HepG2 (cell line): ENCODE measurements around the gene YY1. TPM values are rescaled to one million over a fixed set of nuclear protein-coding genes. Genes with fewer than 3 reads are reported as not detected.
A peak's percentile ranks its signal among the peaks of the same experiment; 100 is the strongest.

ENCODE experiments used
- CREM ChIP-seq, 2 experiments: sonication (generic) in 1 of 2; formaldehyde crosslinking in 1 of 2; IDR thresholded peaks; 2 replicates each; pipeline versions ENCODE4 v1.4.0 to v1.6.1; 2016 to 2020; ENCODE audit warnings: antibody characterized with exemption in 1 of 2, mild to moderate bottlenecking in 1 of 2, missing genetic modification reagents in 1 of 2
- FOXA3 ChIP-seq: IDR thresholded peaks from 2 replicates; pipeline ENCODE4 v1.6.1; 2016; ENCODE audit warnings: missing genetic modification reagents, missing compliant biosample characterization
- FOXK2 ChIP-seq: fragments of 450-650 bp; IDR thresholded peaks from 2 replicates; pipeline ENCODE4 v1.6.1; 2016
- GABPA ChIP-seq, 2 experiments: IDR thresholded peaks; 2 replicates each; pipeline ENCODE4 v1.6.1; 2011 to 2016; ENCODE audit warnings: low read depth in 2 of 2, low read length in 1 of 2, missing biosample characterization in 1 of 2, missing genetic modification characterization in 1 of 2
- MED1 ChIP-seq: sonication (generic); formaldehyde crosslinking; IDR thresholded peaks from 2 replicates; pipeline ENCODE4 v1.4.0; 2020; ENCODE audit warnings: missing genetic modification reagents
- NCOA2 ChIP-seq: sonication (generic); formaldehyde crosslinking; IDR thresholded peaks from 2 replicates; pipeline ENCODE4 v1.8.0; 2022; ENCODE audit warnings: inconsistent platforms
- NFE2L2 ChIP-seq: fragments of 150-350 bp; IDR thresholded peaks from 2 replicates; pipeline ENCODE4 v1.6.1; 2014; ENCODE audit warnings: low read length
- POLR2AphosphoS5 ChIP-seq: IDR thresholded peaks from 2 replicates; pipeline ENCODE4 v1.6.1; 2012; ENCODE audit warnings: low read depth, low read length
- PTBP1 ChIP-seq: fragments of 200-400 bp; formaldehyde crosslinking; IDR thresholded peaks from 2 replicates; pipeline ENCODE4 v1.6.1; 2018; ENCODE audit warnings: low read length, low read depth; ENCODE audit not compliant: poor library complexity, severe bottlenecking
- RAD51 ChIP-seq: fragments of 450-650 bp; IDR thresholded peaks from 2 replicates; pipeline ENCODE4 v1.6.1; 2016; ENCODE audit warnings: borderline replicate concordance
- REXO4 ChIP-seq: sonication (generic); formaldehyde crosslinking; IDR thresholded peaks from 2 replicates; pipeline ENCODE4 v1.8.0; 2022; ENCODE audit warnings: missing genetic modification reagents, mild to moderate bottlenecking, borderline replicate concordance
- SAP130 ChIP-seq: IDR thresholded peaks from 2 replicates; pipeline ENCODE4 v1.6.1; 2016; ENCODE audit warnings: low read depth
- SNAI1 ChIP-seq: sonication (generic); formaldehyde crosslinking; IDR thresholded peaks from 2 replicates; pipeline ENCODE4 v1.5.0; 2020; ENCODE audit warnings: mild to moderate bottlenecking, missing genetic modification reagents, borderline replicate concordance
- TBL1XR1 ChIP-seq: fragments of 150-350 bp; IDR thresholded peaks from 2 replicates; pipeline ENCODE4 v1.6.1; 2014; ENCODE audit warnings: borderline replicate concordance, low read length; ENCODE audit not compliant: partially characterized antibody
- TCF7L2 ChIP-seq: IDR thresholded peaks from 2 replicates; pipeline ENCODE4 v1.6.1; 2011; ENCODE audit warnings: mild to moderate bottlenecking, low read depth, low read length, moderate library complexity
- ZBTB3 ChIP-seq: sonication (generic); formaldehyde crosslinking; IDR thresholded peaks from 2 replicates; pipeline ENCODE4 v1.4.0; 2020; ENCODE audit warnings: low read depth, mild to moderate bottlenecking, moderate library complexity, missing genetic modification reagents, borderline replicate concordance
- ZEB1 ChIP-seq: IDR thresholded peaks from 2 replicates; pipeline ENCODE4 v1.6.1; 2012; ENCODE audit warnings: mild to moderate bottlenecking, low read depth, inconsistent platforms; ENCODE audit not compliant: insufficient replicate concordance
- ZNF317 ChIP-seq: sonication (generic); formaldehyde crosslinking; IDR thresholded peaks from 2 replicates; pipeline ENCODE4 v1.5.0; 2020; ENCODE audit warnings: mild to moderate bottlenecking, missing genetic modification reagents
- ZNF530 ChIP-seq: sonication (generic); formaldehyde crosslinking; IDR thresholded peaks from 2 replicates; pipeline ENCODE4 v1.5.0; 2020; ENCODE audit warnings: low read depth, mild to moderate bottlenecking, missing genetic modification reagents
- ZNF549 ChIP-seq: sonication (generic); formaldehyde crosslinking; IDR thresholded peaks from 2 replicates; pipeline ENCODE4 v1.5.0; 2020; ENCODE audit warnings: missing genetic modification reagents
- ZNF577 ChIP-seq: sonication (generic); formaldehyde crosslinking; IDR thresholded peaks from 2 replicates; pipeline ENCODE4 v1.4.0; 2020; ENCODE audit warnings: mild to moderate bottlenecking, low read depth, missing genetic modification reagents, borderline replicate concordance
- ZNF724P ChIP-seq: sonication (generic); formaldehyde crosslinking; IDR thresholded peaks from 2 replicates; pipeline ENCODE4 v1.8.0; 2022; ENCODE audit warnings: missing genetic modification reagents, borderline replicate concordance
- ZNF790 ChIP-seq: sonication (generic); formaldehyde crosslinking; IDR thresholded peaks from 2 replicates; pipeline ENCODE4 v1.8.0; 2022; ENCODE audit warnings: missing genetic modification reagents, mild to moderate bottlenecking, borderline replicate concordance
- polyA plus RNA-seq, 8 experiments: library from polyadenylated mRNA; depleted of rRNA in 3 of 8; stranded (reverse) in 7 of 8; unstranded in 1 of 8; fragments of >200 nt; fragmentation: Illumina TruSeq in 4 of 8; extraction: Trizol in 4 of 8; gene quantifications; 2 replicates each; pipeline versions ENCODE4 v1.2.1 to v1.2.3, GENCODE V29; 2011 to 2016; ENCODE audit warnings: low read depth in 4 of 8, missing spikeins in 1 of 8, mixed read lengths in 1 of 8; ENCODE audit not compliant: insufficient read depth in 1 of 8
- total RNA-seq, 5 experiments: library from RNA; depleted of rRNA; stranded (reverse); fragments of >200 nt; fragmentation: Illumina TruSeq; extraction: Trizol; gene quantifications; 2 replicates each; pipeline ENCODE4 v1.2.3, GENCODE V29; 2016; ENCODE audit warnings: low read depth in 1 of 5
- TF ChIP-seq, protein P1 (sequence below): sonication (generic); formaldehyde crosslinking; IDR thresholded peaks from 2 replicates; pipeline ENCODE4 v1.8.0; 2022; ENCODE audit warnings: missing genetic modification reagents, mild to moderate bottlenecking, inconsistent platforms, borderline replicate concordance
- TF ChIP-seq, protein P2 (sequence below): sonication (generic); formaldehyde crosslinking; IDR thresholded peaks from 2 replicates; pipeline ENCODE4 v1.5.1; 2020; ENCODE audit warnings: mild to moderate bottlenecking, missing genetic modification reagents, borderline replicate concordance
- TF ChIP-seq, protein P3 (sequence below), 2 experiments: sonication (generic) in 1 of 2; formaldehyde crosslinking in 1 of 2; IDR thresholded peaks; 2 replicates each; pipeline versions ENCODE4 v1.4.0 to v1.6.1; 2018 to 2020; ENCODE audit warnings: missing genetic modification reagents in 2 of 2, borderline replicate concordance in 1 of 2, low read depth in 1 of 2, mild to moderate bottlenecking in 1 of 2, missing biosample characterization in 1 of 2

Gene YY1
- total and polyA plus RNA-seq, 2 of the 13 experiments (the other 11 are each of a cell fraction or from before 2014, with no cell fraction given): 29.4 to 68.1 TPM

DNA sequence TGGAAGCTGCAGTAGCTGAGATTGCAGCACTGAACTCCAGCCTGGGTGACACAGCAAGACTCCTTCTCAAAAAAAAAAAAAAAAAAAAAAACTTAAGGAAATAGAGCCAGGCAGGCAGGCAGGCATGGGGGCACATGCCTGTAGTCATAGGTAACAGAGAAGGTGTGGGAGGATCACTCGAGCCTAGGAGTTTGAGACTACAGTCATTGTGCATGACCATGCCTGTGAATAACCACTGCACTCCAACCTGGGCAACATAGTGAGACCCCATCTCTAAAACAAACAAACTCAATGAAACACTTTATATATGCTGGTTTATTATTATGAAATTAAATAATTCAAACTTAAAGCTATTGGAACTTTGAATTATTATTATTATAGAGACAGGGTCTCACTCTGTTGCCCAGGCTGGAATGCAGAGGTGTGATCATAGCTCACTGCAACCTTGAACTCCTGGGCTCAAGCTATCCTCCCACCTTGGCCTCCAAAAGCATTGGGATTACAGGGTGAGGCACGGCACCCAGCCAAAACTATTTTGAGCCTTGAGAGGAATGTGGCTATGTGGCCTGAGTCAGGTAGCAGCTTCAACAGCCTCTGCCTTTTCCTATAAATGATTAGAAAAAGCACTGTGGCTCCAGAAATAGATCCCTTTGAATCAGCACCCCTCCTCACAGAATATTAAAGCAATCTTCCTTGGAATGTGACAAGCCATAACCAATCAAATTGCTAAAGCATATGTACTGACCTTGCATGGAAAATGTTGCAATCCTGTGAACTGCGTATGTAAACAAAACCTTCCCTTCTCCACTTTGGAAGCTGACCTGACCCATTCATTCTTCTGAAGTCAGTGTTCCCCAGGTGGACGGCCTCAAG, 34.7 kb upstream of the YY1 start (continued):
- no peak for TF ChIP-seq TBL1XR1
- no peak for TF ChIP-seq NFE2L2
- TF ChIP-seq NCOA2 (CRISPR knock-in tag): peak; percentile 81
- no peak for TF ChIP-seq GABPA (IDR thresholded peaks at IDR 0.05; ENCODE audit: low read depth, low read length)
- 0 out of 2 replicates have a peak, but pooled peaks have one; percentile 21 for TF ChIP-seq GABPA (CRISPR knock-in tag; IDR thresholded peaks at IDR 0.05; ENCODE audit: low read depth)
- no peak for TF ChIP-seq SNAI1 (CRISPR knock-in tag)
- no peak for TF ChIP-seq POLR2AphosphoS5
- TF ChIP-seq ZNF317 (CRISPR knock-in tag): 0 out of 2 replicates have a peak, but pooled peaks have one; percentile 59
- no peak for TF ChIP-seq ZBTB3 (CRISPR knock-in tag)
- no peak for TF ChIP-seq REXO4 (CRISPR knock-in tag)
- TF ChIP-seq ZNF577 (CRISPR knock-in tag): no peak
- TF ChIP-seq FOXA3 (CRISPR knock-in tag): peak; percentile 97
- peak; percentile 92 for TF ChIP-seq SAP130 (CRISPR knock-in tag)
- TF ChIP-seq ZNF549: no peak
- peak; percentile 65 for TF ChIP-seq CREM (IDR thresholded peaks at IDR 0.05)
- no peak for TF ChIP-seq CREM (CRISPR knock-in tag; IDR thresholded peaks at IDR 0.05)
- no peak for TF ChIP-seq ZNF790
- TF ChIP-seq ZNF724P (CRISPR knock-in tag): no peak
- TF ChIP-seq, protein P1, sequence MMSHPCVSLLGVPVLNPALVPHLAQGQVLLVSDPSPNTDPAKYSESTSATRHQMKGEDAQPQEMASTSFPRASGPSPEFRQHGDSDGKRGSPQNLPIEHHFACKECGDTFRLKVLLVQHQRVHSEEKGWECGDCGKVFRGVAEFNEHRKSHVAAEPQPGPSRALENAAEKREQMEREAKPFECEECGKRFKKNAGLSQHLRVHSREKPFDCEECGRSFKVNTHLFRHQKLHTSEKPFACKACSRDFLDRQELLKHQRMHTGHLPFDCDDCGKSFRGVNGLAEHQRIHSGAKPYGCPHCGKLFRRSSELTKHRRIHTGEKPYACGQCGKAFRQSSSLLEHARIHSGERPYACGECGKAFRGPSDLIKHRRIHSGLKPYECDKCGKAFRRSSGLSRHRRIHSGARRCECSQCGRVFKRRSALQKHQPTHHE: peak; percentile 59; the same call in 1 of the 2 replicates
- TF ChIP-seq ZEB1: no peak
- TF ChIP-seq MED1 (CRISPR knock-in tag): peak; percentile 83
- TF ChIP-seq ZNF530 (CRISPR knock-in tag): no peak
- TF ChIP-seq TCF7L2: no peak
- no peak for TF ChIP-seq FOXK2
- no peak for TF ChIP-seq RAD51
- TF ChIP-seq, protein P2, sequence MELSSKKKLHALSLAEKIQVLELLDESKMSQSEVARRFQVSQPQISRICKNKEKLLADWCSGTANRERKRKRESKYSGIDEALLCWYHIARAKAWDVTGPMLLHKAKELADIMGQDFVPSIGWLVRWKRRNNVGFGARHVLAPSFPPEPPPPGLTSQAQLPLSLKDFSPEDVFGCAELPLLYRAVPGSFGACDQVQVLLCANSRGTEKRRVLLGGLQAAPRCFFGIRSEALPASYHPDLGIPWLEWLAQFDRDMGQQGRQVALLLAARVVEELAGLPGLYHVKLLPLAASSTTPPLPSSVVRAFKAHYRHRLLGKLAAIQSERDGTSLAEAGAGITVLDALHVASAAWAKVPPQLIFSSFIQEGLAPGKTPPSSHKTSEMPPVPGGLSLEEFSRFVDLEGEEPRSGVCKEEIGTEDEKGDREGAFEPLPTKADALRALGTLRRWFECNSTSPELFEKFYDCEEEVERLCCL (CRISPR knock-in tag): no peak
- TF ChIP-seq, protein P3, sequence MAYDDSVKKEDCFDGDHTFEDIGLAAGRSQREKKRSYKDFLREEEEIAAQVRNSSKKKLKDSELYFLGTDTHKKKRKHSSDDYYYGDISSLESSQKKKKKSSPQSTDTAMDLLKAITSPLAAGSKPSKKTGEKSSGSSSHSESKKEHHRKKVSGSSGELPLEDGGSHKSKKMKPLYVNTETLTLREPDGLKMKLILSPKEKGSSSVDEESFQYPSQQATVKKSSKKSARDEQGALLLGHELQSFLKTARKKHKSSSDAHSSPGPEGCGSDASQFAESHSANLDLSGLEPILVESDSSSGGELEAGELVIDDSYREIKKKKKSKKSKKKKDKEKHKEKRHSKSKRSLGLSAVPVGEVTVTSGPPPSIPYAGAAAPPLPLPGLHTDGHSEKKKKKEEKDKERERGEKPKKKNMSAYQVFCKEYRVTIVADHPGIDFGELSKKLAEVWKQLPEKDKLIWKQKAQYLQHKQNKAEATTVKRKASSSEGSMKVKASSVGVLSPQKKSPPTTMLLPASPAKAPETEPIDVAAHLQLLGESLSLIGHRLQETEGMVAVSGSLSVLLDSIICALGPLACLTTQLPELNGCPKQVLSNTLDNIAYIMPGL (CRISPR knock-in tag; IDR thresholded peaks at IDR 0.05; ENCODE audit: borderline replicate concordance in 1 of 2, low read depth in 1 of 2): peak in 1 of 2 experiments; percentile 32; a peak in 1 of 4 replicates
- TF ChIP-seq PTBP1: no peak
